Activated naive CD4-positive, alpha-beta T cell treated with anti-CD3 and anti-CD28 coated beads, Interleukin-2, amount 10 ng/mL, durations not matched to agents 7 days and 5 days (primary cell): Measurements from ENCODE around the gene MPL.

ENCODE experiments used
- CTCF ChIA-PET: fragments of 350-600 bp; sonication (Branson Sonifier 250); formaldehyde crosslinking; loops from one replicate; lab custom pipeline; 2021; ENCODE audit warnings: antibody characterized with exemption; lab: Charles Lee
- DNase-seq: peaks from one replicate; pipeline ENCODE4 v3.0.0-alpha.2; 2020
- H3K27ac Mint-ChIP-seq: one replicate; pipeline ENCODE4 v1.8.0; 2021; ENCODE audit warnings: mild to moderate bottlenecking, moderate library complexity, mixed read lengths
- H3K27me3 Mint-ChIP-seq: one replicate; pipeline ENCODE4 v1.8.0; 2021; ENCODE audit warnings: mild to moderate bottlenecking, mixed read lengths
- H3K36me3 Mint-ChIP-seq: one replicate; pipeline ENCODE4 v1.8.0; 2021; ENCODE audit warnings: mixed read lengths
- H3K4me1 Mint-ChIP-seq: one replicate; pipeline ENCODE4 v1.8.0; 2021; ENCODE audit warnings: mixed read lengths
- H3K4me3 Mint-ChIP-seq: one replicate; pipeline ENCODE4 v1.8.0; 2021; ENCODE audit warnings: mild to moderate bottlenecking, moderate library complexity, mixed read lengths
- H3K9me3 Mint-ChIP-seq: one replicate; pipeline ENCODE4 v1.8.0; 2021; ENCODE audit warnings: mixed read lengths

The MPL gene

GRCh38 chr1:43302721-43303470, 34.7 kb upstream of the MPL start:
- DNase-seq, result no peak
- no peaks in the 10 kb centered on the region for H3K9me3 Mint-ChIP-seq
- CTCF ChIA-PET, result interaction anchor here (0.8 kb wide), 1 partner anchor 55 kb away, joined by 3 read pairs; no protein-coding TSS in a partner anchor
- H3K27me3 Mint-ChIP-seq, result peaks cover 38% of the 10 kb centered on the region
- no peaks in the 10 kb centered on the region for H3K36me3 Mint-ChIP-seq
- no peak overlapping the region for H3K27ac Mint-ChIP-seq
- H3K4me3 Mint-ChIP-seq, result no peak overlapping the region
- H3K4me1 Mint-ChIP-seq, result peaks cover 6% of the 10 kb centered on the region

GRCh38 chr1:43303471-43304313, 33.9 kb upstream of the MPL start:
- Mint-ChIP-seq H3K27me3 (peaks cover 41% of the 10 kb centered on the region), H3K36me3 (no peaks in the 10 kb centered on the region), H3K4me1 (peaks cover 6% of the 10 kb centered on the region), H3K27ac (no peak overlapping the region), H3K4me3 (no peak overlapping the region), H3K9me3 (no peaks in the 10 kb centered on the region)
- no peak for DNase-seq
- CTCF ChIA-PET, result interaction anchor here (0.8 kb wide), 1 partner anchor 54 kb away, joined by 3 read pairs; no protein-coding TSS in a partner anchor

- Mint-ChIP-seq H3K27ac (no peak overlapping the region), H3K9me3 (no peaks in the 10 kb centered on the region), H3K27me3 (peaks cover 44% of the 10 kb centered on the region), H3K36me3 (no peaks in the 10 kb centered on the region), H3K4me3 (no peak overlapping the region), H3K4me1 (peaks cover 6% of the 10 kb centered on the region)
- CTCF ChIA-PET, result no interaction called here
- no peak for DNase-seq
Measured at GRCh38 chr1:43304314-43304681, 33.3 kb upstream of the MPL start.

- Mint-ChIP-seq H3K4me3 (no peak overlapping the region), H3K27me3 (peaks cover 41% of the 10 kb centered on the region), H3K4me1 (peaks cover 6% of the 10 kb centered on the region), H3K9me3 (no peaks in the 10 kb centered on the region), H3K36me3 (no peaks in the 10 kb centered on the region), H3K27ac (no peak overlapping the region)
- CTCF ChIA-PET, result no interaction called here
- DNase-seq, result no peak
Measured at GRCh38 chr1:43304771-43305300, 32.8 kb upstream of the MPL start.

- peaks cover 39% of the 10 kb centered on the region for H3K27me3 Mint-ChIP-seq
- CTCF ChIA-PET, result no interaction called here
Measured at GRCh38 chr1:43305461-43305860, 32.2 kb upstream of the MPL start.

GRCh38 chr1:43305926-43306687, 31.5 kb upstream of the MPL start:
- peaks cover 2% of the 10 kb centered on the region for H3K4me1 Mint-ChIP-seq
- H3K27me3 Mint-ChIP-seq, result peaks cover 36% of the 10 kb centered on the region
- H3K9me3 Mint-ChIP-seq, result no peaks in the 10 kb centered on the region
- H3K36me3 Mint-ChIP-seq, result no peaks in the 10 kb centered on the region
- CTCF ChIA-PET, result no interaction called here
- no peak overlapping the region for H3K27ac Mint-ChIP-seq
- DNase-seq, result no peak
- no peak overlapping the region for H3K4me3 Mint-ChIP-seq

More at GRCh38 chr1:43305461-43305860, 32.2 kb upstream of the MPL start:
- Mint-ChIP-seq H3K9me3 (no peaks in the 10 kb centered on the region), H3K27ac (no peak overlapping the region), H3K36me3 (no peaks in the 10 kb centered on the region), H3K4me3 (no peak overlapping the region), H3K4me1 (peaks cover 5% of the 10 kb centered on the region)
- no peak for DNase-seq

- peaks cover 34% of the 10 kb centered on the region for H3K27me3 Mint-ChIP-seq
- H3K4me3 Mint-ChIP-seq, result no peak overlapping the region
- no peaks in the 10 kb centered on the region for H3K9me3 Mint-ChIP-seq
- H3K27ac Mint-ChIP-seq, result no peak overlapping the region
- CTCF ChIA-PET, result no interaction called here
- no peaks in the 10 kb centered on the region for H3K36me3 Mint-ChIP-seq
- no peaks in the 10 kb centered on the region for H3K4me1 Mint-ChIP-seq
- DNase-seq, result no peak
Measured at GRCh38 chr1:43306688-43307457, 30.7 kb upstream of the MPL start.

- Mint-ChIP-seq H3K27ac (no peak overlapping the region), H3K9me3 (no peaks in the 10 kb centered on the region), H3K4me3 (no peak overlapping the region), H3K4me1 (no peaks in the 10 kb centered on the region), H3K36me3 (no peaks in the 10 kb centered on the region), H3K27me3 (peaks cover 31% of the 10 kb centered on the region)
- CTCF ChIA-PET, result no interaction called here
- DNase-seq, result no peak
Measured at GRCh38 chr1:43307458-43308158, 30.0 kb upstream of the MPL start.

GRCh38 chr1:43308635-43309404, 28.8 kb upstream of the MPL start:
- H3K4me3 Mint-ChIP-seq, result no peak overlapping the region
- H3K4me1 Mint-ChIP-seq, result no peaks in the 10 kb centered on the region
- CTCF ChIA-PET, result no interaction called here
- peaks cover 19% of the 10 kb centered on the region for H3K27me3 Mint-ChIP-seq
- H3K9me3 Mint-ChIP-seq, result no peaks in the 10 kb centered on the region
- H3K27ac Mint-ChIP-seq, result no peak overlapping the region
- H3K36me3 Mint-ChIP-seq, result no peaks in the 10 kb centered on the region
- DNase-seq, result no peak

- peaks cover 13% of the 10 kb centered on the region for H3K27me3 Mint-ChIP-seq
- no peaks in the 10 kb centered on the region for H3K4me1 Mint-ChIP-seq
- CTCF ChIA-PET, result no interaction called here
- DNase-seq, result no peak
- no peak overlapping the region for H3K27ac Mint-ChIP-seq
- H3K4me3 Mint-ChIP-seq, result no peak overlapping the region
- H3K36me3 Mint-ChIP-seq, result no peaks in the 10 kb centered on the region
- no peaks in the 10 kb centered on the region for H3K9me3 Mint-ChIP-seq
Measured at GRCh38 chr1:43309405-43310025, 28.1 kb upstream of the MPL start.

GRCh38 chr1:43311521-43311920, 26.1 kb upstream of the MPL start:
- no peak overlapping the region for H3K27ac Mint-ChIP-seq
- H3K27me3 Mint-ChIP-seq, result peaks cover 6% of the 10 kb centered on the region
- H3K4me1 Mint-ChIP-seq, result no peaks in the 10 kb centered on the region
- H3K36me3 Mint-ChIP-seq, result no peaks in the 10 kb centered on the region
- no peaks in the 10 kb centered on the region for H3K9me3 Mint-ChIP-seq
- CTCF ChIA-PET, result no interaction called here
- no peak overlapping the region for H3K4me3 Mint-ChIP-seq
- DNase-seq, result no peak

GRCh38 chr1:43312212-43312623, 25.4 kb upstream of the MPL start:
- DNase-seq, result no peak
- Mint-ChIP-seq H3K4me3 (no peak overlapping the region), H3K27me3 (peaks cover 6% of the 10 kb centered on the region), H3K4me1 (no peaks in the 10 kb centered on the region), H3K27ac (no peak overlapping the region), H3K36me3 (no peaks in the 10 kb centered on the region), H3K9me3 (no peaks in the 10 kb centered on the region)
- CTCF ChIA-PET, result no interaction called here
